H1 (cell line): Measurements from ENCODE around the gene PCBD1. TPM values are rescaled to one million over a fixed set of nuclear protein-coding genes. Genes with fewer than 3 reads are reported as not detected.

ENCODE experiments used
- CTCF ChIA-PET: fragments of 300-600 bp; sonication (Branson Sonifier 250); formaldehyde crosslinking; loops from one replicate; lab custom pipeline; 2021; ENCODE audit not compliant: partially characterized antibody; lab: Charles Lee
- POLR2A ChIA-PET: fragments of 300-600 bp; sonication (Branson Sonifier 250); formaldehyde crosslinking; loops from one replicate; lab custom pipeline; 2021; ENCODE audit warnings: inconsistent platforms; ENCODE audit not compliant: partially characterized antibody; lab: Charles Lee
- DNase-seq, 2 experiments: peaks; one replicate each; pipeline versions ENCODE4 v3.0.0 to v3.0.0-alpha.2; 2010 to 2022; ENCODE audit warnings: low spot score in 2 of 2, low read depth in 1 of 2, mixed read lengths in 1 of 2
- FAIRE-seq: peaks from 2 replicates; lab custom pipeline; 2011; peaks lifted over from hg19 to GRCh38; lab: Jason Lieb, UNC
- H2AFZ ChIP-seq: 2 replicates; pipeline ENCODE4 v1.8.1; 2012; ENCODE audit warnings: low read length, inconsistent platforms
- H2AK5ac ChIP-seq: 2 replicates; pipeline ENCODE4 v1.6.1; 2013; ENCODE audit warnings: low read depth, low read length
- H2BK120ac ChIP-seq: replicated peaks from 2 replicates; pipeline ENCODE3; 2013; ENCODE audit warnings: low read depth, low read length, inconsistent platforms
- H2BK12ac ChIP-seq: 2 replicates; pipeline ENCODE4 v1.6.1; 2013; ENCODE audit warnings: low read depth, low read length
- H2BK15ac ChIP-seq: 2 replicates; pipeline ENCODE4 v1.6.1; 2013; ENCODE audit warnings: low read length
- H2BK20ac ChIP-seq: 2 replicates; pipeline ENCODE4 v1.6.1; 2013; ENCODE audit warnings: low read length
- H2BK5ac ChIP-seq: 2 replicates; pipeline ENCODE4 v1.6.1; 2013; ENCODE audit warnings: low read depth, low read length
- H3K14ac ChIP-seq: 2 replicates; pipeline ENCODE4 v1.6.1; 2013; ENCODE audit warnings: inconsistent platforms; ENCODE audit not compliant: insufficient read length
- H3K18ac ChIP-seq: 2 replicates; pipeline ENCODE4 v1.6.1; 2013; ENCODE audit warnings: low read length; ENCODE audit errors: extremely low read depth
- H3K23ac ChIP-seq: 2 replicates; pipeline ENCODE4 v1.6.1; 2013; ENCODE audit warnings: inconsistent platforms; ENCODE audit not compliant: insufficient read length
- H3K23me2 ChIP-seq: 2 replicates; pipeline ENCODE4 v1.6.1; 2013; ENCODE audit warnings: low read depth, low read length
- H3K27ac ChIP-seq: 2 replicates; pipeline ENCODE4 v1.6.1; 2011; ENCODE audit warnings: low read depth, low read length, inconsistent platforms
- H3K27me3 ChIP-seq, 4 experiments: replicated peaks in 1 of 4; 1 replicate in 1 of 4; 2 replicates in 3 of 4; pipeline versions ENCODE4 v1.6.1 to v1.8.1; 2011 to 2013; ENCODE audit warnings: low read length in 3 of 4, mild to moderate bottlenecking in 3 of 4, inconsistent platforms in 2 of 4, mixed read lengths in 2 of 4, moderate library complexity in 1 of 4; ENCODE audit not compliant: control insufficient read depth in 3 of 4, insufficient read depth in 3 of 4; ENCODE audit errors: extremely low read depth in 1 of 4
- H3K36me3 ChIP-seq, 4 experiments: 2 replicates each; pipeline versions ENCODE4 v1.6.1 to v1.8.1; 2011 to 2013; ENCODE audit warnings: mild to moderate bottlenecking in 4 of 4, low read length in 3 of 4, moderate library complexity in 2 of 4, control low read depth in 1 of 4, inconsistent platforms in 1 of 4; ENCODE audit not compliant: insufficient read depth in 4 of 4, control insufficient read depth in 2 of 4
- H3K4ac ChIP-seq: replicated peaks from 2 replicates; pipeline ENCODE3; 2013; ENCODE audit warnings: low read length, low read depth, mixed read lengths, inconsistent platforms; ENCODE audit not compliant: insufficient read length
- H3K4me1 ChIP-seq, 4 experiments: replicated peaks in 1 of 4; 1 replicate in 1 of 4; 2 replicates in 3 of 4; pipeline versions ENCODE4 v1.6.1 to v1.8.1; 2011 to 2013; ENCODE audit warnings: low read length in 3 of 4, inconsistent platforms in 2 of 4, mixed read lengths in 1 of 4; ENCODE audit not compliant: insufficient read depth in 4 of 4, control insufficient read depth in 3 of 4
- H3K4me2 ChIP-seq, 2 experiments: 2 replicates each; pipeline versions ENCODE4 v1.6.1 to v1.8.1; 2011 to 2013; ENCODE audit warnings: low read depth in 2 of 2, low read length in 2 of 2, control low read depth in 1 of 2, inconsistent platforms in 1 of 2, mild to moderate bottlenecking in 1 of 2; ENCODE audit not compliant: insufficient read depth in 1 of 2
- H3K4me3 ChIP-seq, 4 experiments: fragments of 200-600, 300-600 bp in 1 of 4; sonication (generic), shearing (Covaris generic), sonication (Bioruptor Twin) in 1 of 4; 2 replicates each; pipeline versions ENCODE4 v1.5.1 to v1.8.1; 2011 to 2016; ENCODE audit warnings: low read length in 4 of 4, low read depth in 3 of 4, control low read depth in 2 of 4, inconsistent platforms in 2 of 4, mild to moderate bottlenecking in 2 of 4, mixed read lengths in 1 of 4, moderate library complexity in 1 of 4; ENCODE audit not compliant: insufficient read depth in 2 of 4; ENCODE audit errors: extremely low read depth in 1 of 4
- H3K56ac ChIP-seq: replicated peaks from 2 replicates; pipeline ENCODE3; 2013; ENCODE audit warnings: low read depth, mild to moderate bottlenecking, mixed read lengths, low read length, inconsistent platforms; ENCODE audit not compliant: insufficient read length
- H3K79me1 ChIP-seq: 2 replicates; pipeline ENCODE4 v1.6.1; 2013; ENCODE audit warnings: low read depth, low read length, control low read depth
- H3K79me2 ChIP-seq, 2 experiments: 2 replicates each; pipeline versions ENCODE4 v1.6.1 to v1.8.1; 2012 to 2013; ENCODE audit warnings: low read length in 2 of 2, mild to moderate bottlenecking in 2 of 2, inconsistent platforms in 1 of 2; ENCODE audit not compliant: insufficient read depth in 2 of 2, control insufficient read depth in 1 of 2
- H3K9ac ChIP-seq, 4 experiments: replicated peaks in 1 of 4; 1 replicate in 1 of 4; 2 replicates in 3 of 4; pipeline versions ENCODE4 v1.6.1 to v1.8.1; 2011 to 2013; ENCODE audit warnings: low read depth in 3 of 4, low read length in 3 of 4, control low read depth in 2 of 4, mild to moderate bottlenecking in 2 of 4, moderate library complexity in 2 of 4, inconsistent platforms in 1 of 4; ENCODE audit errors: extremely low read depth in 1 of 4
- H3K9me3 ChIP-seq, 2 experiments: 2 replicates each; pipeline versions ENCODE4 v1.6.1 to v1.8.1; 2012 to 2013; ENCODE audit warnings: mild to moderate bottlenecking in 2 of 2, moderate library complexity in 2 of 2, control low read depth in 1 of 2, inconsistent platforms in 1 of 2, low read depth in 1 of 2, low read length in 1 of 2, mixed read lengths in 1 of 2; ENCODE audit not compliant: insufficient read depth in 2 of 2
- H4K20me1 ChIP-seq, 2 experiments: replicated peaks in 1 of 2; 2 replicates each; pipeline versions ENCODE3 to v1.8.1; 2011 to 2013; ENCODE audit warnings: inconsistent platforms in 2 of 2, low read length in 2 of 2, mild to moderate bottlenecking in 1 of 2; ENCODE audit not compliant: insufficient read depth in 2 of 2, control insufficient read depth in 1 of 2
- H4K5ac ChIP-seq: 2 replicates; pipeline ENCODE4 v1.6.1; 2013; ENCODE audit warnings: low read length, low read depth, mixed read lengths, inconsistent platforms; ENCODE audit not compliant: insufficient read length
- H4K8ac ChIP-seq: 2 replicates; pipeline ENCODE4 v1.8.0; 2013; ENCODE audit warnings: mild to moderate bottlenecking, moderate library complexity, low read length, inconsistent platforms; ENCODE audit not compliant: insufficient read depth; ENCODE audit errors: extremely low read depth
- H4K91ac ChIP-seq: replicated peaks from 2 replicates; pipeline ENCODE3; 2013; ENCODE audit warnings: low read length, mixed read lengths, inconsistent platforms; ENCODE audit not compliant: insufficient read length
- HDAC2 ChIP-seq, 2 experiments: fragments of 300-600 bp in 1 of 2; sonication (generic) in 1 of 2; IDR thresholded peaks; 2 replicates each; pipeline ENCODE4 v1.6.1; 2011 to 2012; ENCODE audit warnings: low read depth in 2 of 2, low read length in 2 of 2, mild to moderate bottlenecking in 2 of 2, moderate library complexity in 2 of 2, borderline replicate concordance in 1 of 2, inconsistent platforms in 1 of 2
- WGBS, 2 experiments: shearing (Covaris generic) in 1 of 2; methylation state at CpG; one replicate each; pipeline versions ENCODE4 v1.1.6 to v1.1.7; 2013 to 2015; ENCODE audit warnings: low lambda C conversion rate in 2 of 2, mixed read lengths in 2 of 2, inconsistent platforms in 1 of 2, low coverage in 1 of 2, missing lambda C conversion rate in 1 of 2; ENCODE audit not compliant: insufficient replicate concordance in 2 of 2, insufficient coverage in 1 of 2, insufficient read length in 1 of 2; ENCODE audit errors: extremely low coverage in 1 of 2, missing lambda C conversion rate in 1 of 2; 5-methylcytosine and 5-hydroxymethylcytosine counted together
- polyA plus RNA-seq, 7 experiments: library from polyadenylated mRNA; depleted of rRNA in 3 of 7; stranded (reverse) in 5 of 7; unstranded in 2 of 7; fragments of >200 nt in 5 of 7; fragments of 200-250 nt in 2 of 7; gene quantifications; 1 replicate in 5 of 7; 2 replicates in 1 of 7; 4 replicates in 1 of 7; pipeline versions ENCODE4 v1.2.1 to v1.2.3, GENCODE V29; 2011 to 2013; ENCODE audit warnings: missing spikeins in 2 of 7, mixed read lengths in 2 of 7
- total RNA-seq: library from RNA; stranded (reverse); fragmentation: NEBNext Ultra II Directional; extraction: Animal tissue kit (Norgen Biotek cat#: 25700); gene quantifications from 2 replicates; pipeline ENCODE4 v1.2.1, GENCODE V29; 2021
- TF ChIP-seq, protein P1 (sequence below): IDR thresholded peaks from 2 replicates; pipeline ENCODE4 v1.6.1; 2012; ENCODE audit warnings: inconsistent platforms
- TF ChIP-seq, protein P2 (sequence below): IDR thresholded peaks from 2 replicates; pipeline ENCODE4 v1.6.1; 2012; ENCODE audit warnings: inconsistent platforms

Gene PCBD1
- total and polyA plus RNA-seq, 2 of the 8 experiments (the other 6 are each of a cell fraction or from before 2014, with no cell fraction given) = 46.5 to 55.0 TPM

- Histone ChIP-seq H2BK15ac (0 out of 2 replicates have a peak overlapping the region, but pooled peaks have one; percentile 88), H3K56ac (no peak overlapping the region), H3K4me2 (no peak overlapping the region), H3K4ac (no peak overlapping the region), H4K20me1 (no peaks in the 10 kb centered on the region), H2AFZ (no peak overlapping the region), H3K27me3 (no peaks in the 10 kb centered on the region; a peak in 1 of 7 replicates), H3K23me2 (peaks cover 3% of the 10 kb centered on the region), H2AK5ac (no peak overlapping the region), H3K14ac (no peak overlapping the region), H2BK12ac (no peak overlapping the region; the same call in 1 of the 2 replicates), H3K79me2 (no peaks in the 10 kb centered on the region), H3K9ac (peak overlapping the region in 1 of 4 experiments; percentile 28; a peak in 1 of 7 replicates), H2BK5ac (no peak overlapping the region), H3K79me1 (no peaks in the 10 kb centered on the region), H3K4me1 (peaks cover 10 to 26% (median 20%) of the 10 kb centered on the region in 4 experiments), H3K27ac (no peak overlapping the region)
- DNase-seq (no peak), FAIRE-seq (no peak)
- TF ChIP-seq, protein P1, sequence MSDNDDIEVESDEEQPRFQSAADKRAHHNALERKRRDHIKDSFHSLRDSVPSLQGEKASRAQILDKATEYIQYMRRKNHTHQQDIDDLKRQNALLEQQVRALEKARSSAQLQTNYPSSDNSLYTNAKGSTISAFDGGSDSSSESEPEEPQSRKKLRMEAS = peak; percentile 35; the same call in 1 of the 2 replicates
- TF ChIP-seq, protein P2, sequence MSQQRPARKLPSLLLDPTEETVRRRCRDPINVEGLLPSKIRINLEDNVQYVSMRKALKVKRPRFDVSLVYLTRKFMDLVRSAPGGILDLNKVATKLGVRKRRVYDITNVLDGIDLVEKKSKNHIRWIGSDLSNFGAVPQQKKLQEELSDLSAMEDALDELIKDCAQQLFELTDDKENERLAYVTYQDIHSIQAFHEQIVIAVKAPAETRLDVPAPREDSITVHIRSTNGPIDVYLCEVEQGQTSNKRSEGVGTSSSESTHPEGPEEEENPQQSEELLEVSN = peak; percentile 66
- TF ChIP-seq HDAC2 (IDR thresholded peaks at IDR 0.05; ENCODE audit: borderline replicate concordance in 1 of 2, low read depth in 2 of 2, low read length in 2 of 2) = no peak
- TF ChIP-seq, all 59 proteins: peak for 2
- Histone ChIP-seq H2BK20ac (peak overlapping the region; percentile 34; the same call in 1 of the 2 replicates), H3K4me3 (no peak overlapping the region), H4K5ac (no peak overlapping the region), H3K18ac (peak overlapping the region; percentile 39; the same call in 1 of the 2 replicates), H4K91ac (peak overlapping the region; percentile 22), H3K36me3 (no peaks in the 10 kb centered on the region), H4K8ac (peak overlapping the region; percentile 64), H2BK120ac (no peak overlapping the region), H3K23ac (no peak overlapping the region), H3K9me3 (no peaks in the 10 kb centered on the region)
- ChIA-PET CTCF (interaction anchor here (0.9 to 2.3 kb wide), 5 partner anchors 9 to 394 kb away, joined by 4 to 17 read pairs (median 7); no protein-coding TSS in a partner anchor), POLR2A (interaction anchor here (0.6 kb wide), 1 partner anchor 321 kb away, joined by 3 read pairs; the partner anchor contains the start of gene UNC5B)
- 72% methylated on average over 7 of the region's 7 CpGs; no CpG with 5 or more reads in 1 of the 2 experiments for WGBS, 2 experiments
Observed at GRCh38 chr10:70890917-70891431, 2.6 kb upstream of the PCBD1 start.
